NCI-H2196 (cell line): Measurements from ENCODE around the gene WIPF2.

Experiments
- DNase-seq: peaks from one replicate; lab custom pipeline; 2025; ENCODE audit not compliant: unreplicated experiment; lab: John Stamatoyannopoulos, UW

WIPF2 gene

GRCh38 chr17:40244255-40244654 lies 25.2 kb downstream of the WIPF2 start:
- no peak for DNase-seq

DNA sequence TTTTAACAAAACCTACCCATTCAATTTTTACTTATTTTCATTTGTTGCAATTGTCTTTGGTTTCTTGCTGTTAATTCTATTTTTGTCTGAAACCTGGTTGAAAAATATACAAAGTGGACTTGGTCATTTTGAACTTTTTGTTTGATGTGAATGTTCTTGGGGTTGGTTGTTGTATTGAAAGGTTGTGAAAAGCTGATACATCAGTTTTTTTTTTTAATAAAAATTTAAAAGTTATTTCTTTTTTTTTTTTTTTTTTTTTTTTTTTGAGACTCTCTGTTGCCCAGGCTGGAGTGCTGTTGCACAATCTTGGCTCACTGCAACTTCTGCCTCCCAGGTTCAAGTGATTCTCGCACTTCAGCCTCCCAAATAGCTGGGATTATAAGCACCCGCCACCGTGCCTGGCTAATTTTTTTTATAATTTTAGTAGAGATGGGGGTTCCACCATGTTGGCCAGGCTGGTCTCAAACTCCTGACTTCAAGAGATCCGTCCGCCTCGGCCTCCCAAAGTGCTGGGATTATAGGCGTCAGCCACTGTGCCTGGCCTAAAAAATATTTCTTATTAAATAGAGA lies 28.9 kb downstream of the WIPF2 start:
- no peak for DNase-seq

- DNase-seq, result no peak
These were observed 29.4 kb downstream of the WIPF2 start for GRCh38 chr17:40248507-40248906.

GRCh38 chr17:40251576-40251975 lies 32.5 kb downstream of the WIPF2 start:
- DNase-seq, result no peak

DNA sequence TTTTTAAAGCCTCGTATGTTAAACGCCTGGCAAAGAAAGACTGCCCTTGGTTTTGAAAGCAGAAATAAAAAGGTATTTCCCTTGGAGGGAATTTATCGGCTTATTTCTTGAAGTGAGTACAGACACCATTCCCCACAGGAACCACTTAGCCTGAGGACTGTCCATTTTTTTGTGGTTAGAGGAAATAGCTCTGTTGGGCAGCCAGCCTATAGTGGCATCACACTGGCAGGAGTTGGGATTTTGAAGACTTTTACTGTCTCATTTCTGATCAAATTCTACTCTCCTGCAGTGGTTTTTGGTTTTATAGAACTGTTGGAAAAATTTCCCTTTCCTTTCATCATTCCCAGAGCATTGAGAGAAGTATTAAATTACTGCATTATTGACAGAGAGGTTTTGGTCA lies 34.5 kb downstream of the WIPF2 start:
- DNase-seq, result no peak

DNA sequence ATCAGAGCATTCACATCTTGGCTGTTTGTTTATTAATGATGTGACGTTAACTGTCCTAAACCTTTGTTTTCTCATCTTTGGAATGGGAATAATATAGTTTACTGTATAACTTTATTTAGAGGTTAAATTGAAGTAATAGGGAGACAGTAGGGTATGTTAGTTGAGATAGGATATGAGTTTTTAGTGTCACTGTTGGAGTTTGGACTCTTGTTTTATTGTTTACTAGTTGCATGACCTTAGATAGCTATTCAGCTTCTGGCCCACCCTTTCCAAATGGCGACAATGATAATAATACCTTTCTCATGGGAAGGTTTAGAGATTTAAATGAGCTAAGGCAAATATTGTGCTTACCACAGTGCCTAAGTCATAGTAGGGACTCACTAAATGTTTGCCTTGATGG lies 40.4 kb downstream of the WIPF2 start:
- DNase-seq, result no peak

DNA sequence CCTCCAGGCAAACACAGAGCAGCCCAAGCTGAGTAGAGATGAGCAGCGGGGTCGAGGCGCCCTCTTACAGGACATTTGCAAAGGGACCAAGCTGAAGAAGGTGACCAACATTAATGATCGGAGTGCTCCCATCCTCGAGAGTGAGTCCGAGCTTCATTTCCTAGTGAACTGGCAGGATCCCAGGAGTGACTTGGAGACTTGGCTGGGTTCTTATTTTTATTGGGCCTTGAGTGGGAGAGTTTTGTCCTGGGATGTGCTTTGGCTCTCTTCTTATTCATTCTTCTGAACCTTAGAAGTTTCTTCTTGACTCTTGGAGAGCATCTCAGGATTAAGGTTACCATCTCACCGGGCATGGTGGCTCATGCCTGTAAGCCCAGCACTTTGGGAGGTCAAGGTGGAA lies 41.4 kb downstream of the WIPF2 start:
- no peak for DNase-seq

DNA sequence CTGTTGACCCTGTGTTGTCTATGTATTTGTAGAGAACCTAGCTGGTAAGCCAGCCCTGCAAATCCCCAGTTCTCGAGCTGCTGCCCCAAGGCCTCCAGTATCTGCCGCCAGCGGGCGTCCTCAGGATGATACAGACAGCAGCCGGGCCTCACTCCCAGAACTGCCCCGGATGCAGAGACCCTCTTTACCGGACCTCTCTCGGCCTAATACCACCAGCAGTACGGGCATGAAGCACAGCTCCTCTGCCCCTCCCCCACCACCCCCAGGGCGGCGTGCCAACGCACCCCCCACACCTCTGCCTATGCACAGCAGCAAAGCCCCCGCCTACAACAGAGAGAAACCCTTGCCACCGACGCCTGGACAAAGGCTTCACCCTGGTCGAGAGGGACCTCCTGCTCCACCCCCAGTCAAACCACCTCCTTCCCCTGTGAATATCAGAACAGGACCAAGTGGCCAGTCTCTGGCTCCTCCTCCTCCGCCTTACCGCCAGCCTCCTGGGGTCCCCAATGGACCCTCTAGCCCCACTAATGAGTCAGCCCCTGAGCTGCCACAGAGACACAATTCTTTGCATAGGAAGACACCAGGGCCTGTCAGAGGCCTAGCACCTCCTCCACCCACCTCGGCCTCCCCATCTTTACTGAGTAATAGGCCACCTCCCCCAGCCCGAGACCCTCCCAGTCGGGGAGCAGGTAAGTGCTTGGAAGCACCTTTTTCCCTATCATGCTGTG lies 45.5 kb downstream of the WIPF2 start:
- DNase-seq, result no peak

DNA sequence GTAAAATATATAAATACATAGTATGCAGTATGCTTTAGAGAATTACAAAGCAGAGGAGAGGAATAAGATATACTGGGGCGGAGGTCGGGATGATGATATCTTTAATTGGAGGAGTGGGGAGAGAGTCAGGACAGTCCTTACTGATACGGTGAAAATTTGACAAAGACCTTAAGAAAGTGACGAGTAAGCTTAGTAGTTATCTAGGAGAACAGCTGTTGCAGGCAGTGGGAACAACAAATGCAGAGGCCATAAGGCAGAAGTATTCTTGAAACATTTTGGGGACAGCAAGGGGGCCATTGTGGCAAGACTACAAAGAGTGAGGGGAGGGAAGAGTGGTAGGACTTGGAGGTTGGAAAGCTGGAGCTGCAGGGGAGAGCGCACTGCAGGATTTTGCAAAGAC lies 46.2 kb downstream of the WIPF2 start:
- DNase-seq, result no peak

DNA sequence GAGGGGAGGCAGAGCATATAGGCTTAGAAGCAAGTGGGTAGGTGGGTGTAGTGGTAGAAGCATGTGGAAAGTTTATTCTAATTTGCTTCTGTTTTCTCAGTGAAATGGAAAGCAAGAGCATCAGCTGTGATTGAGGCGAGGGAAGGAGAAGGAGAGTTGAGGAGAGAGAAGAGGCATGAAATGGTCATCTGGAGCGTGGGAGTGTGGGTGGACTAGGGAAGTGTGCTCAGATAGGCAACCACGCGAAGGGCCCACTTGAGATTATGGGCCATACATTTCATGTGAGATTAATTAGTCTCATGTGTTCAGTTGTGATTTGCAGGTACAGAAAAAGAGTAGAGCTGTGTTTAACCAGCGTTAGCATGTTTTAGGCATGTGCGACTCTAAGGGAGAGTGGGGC lies 47.8 kb downstream of the WIPF2 start:
- no peak for DNase-seq

DNA sequence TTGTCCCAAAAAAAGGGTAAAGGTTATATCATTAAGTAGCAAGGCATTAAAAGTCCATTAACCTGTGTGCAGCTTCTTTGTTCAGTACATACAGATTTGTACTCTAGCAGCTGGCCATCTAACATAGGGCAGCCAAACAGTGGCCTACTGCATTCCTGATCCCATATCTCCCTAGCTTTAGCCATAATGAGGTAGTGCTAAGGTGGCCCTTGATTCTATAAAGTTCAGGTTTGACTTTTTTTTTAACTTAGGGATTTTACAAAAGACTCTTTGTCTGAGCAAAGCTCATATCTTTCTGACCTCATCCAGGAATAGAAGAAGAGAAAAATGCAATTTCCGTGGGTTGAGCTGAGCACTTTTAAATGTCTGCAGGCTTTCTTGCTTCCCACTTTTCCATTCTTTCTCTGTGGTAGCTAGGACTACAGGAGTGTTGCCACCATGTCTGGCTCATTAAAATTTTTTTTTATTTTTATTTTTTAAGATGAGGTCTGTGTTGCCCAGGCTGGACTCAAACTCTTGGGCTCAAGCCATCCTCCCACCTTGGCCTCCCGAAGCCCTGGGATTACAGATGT lies 49.1 kb downstream of the WIPF2 start:
- no peak for DNase-seq

- DNase-seq, result no peak
These were observed 59.3 kb downstream of the WIPF2 start for GRCh38 chr17:40278414-40278813.

DNA sequence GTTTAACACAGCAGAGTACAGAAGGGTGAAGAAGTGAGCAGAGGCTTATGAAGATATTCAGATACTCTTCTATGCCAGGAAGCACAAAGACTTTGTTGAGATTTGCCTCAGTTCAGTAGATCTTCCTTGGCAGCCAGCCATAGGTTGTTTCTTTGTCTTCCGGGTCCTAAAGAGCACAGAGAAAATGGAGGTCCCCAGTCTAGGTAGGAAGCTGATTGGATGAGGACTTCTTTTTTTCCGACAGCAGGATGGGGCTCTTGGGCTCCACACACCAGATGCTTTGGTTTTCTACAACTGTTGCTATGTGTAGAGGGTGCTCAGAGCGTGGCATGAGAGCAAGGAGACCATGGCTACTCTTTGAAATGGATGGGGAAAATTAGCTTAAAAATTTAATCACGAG lies 60.3 kb downstream of the WIPF2 start:
- no peak for DNase-seq

DNA sequence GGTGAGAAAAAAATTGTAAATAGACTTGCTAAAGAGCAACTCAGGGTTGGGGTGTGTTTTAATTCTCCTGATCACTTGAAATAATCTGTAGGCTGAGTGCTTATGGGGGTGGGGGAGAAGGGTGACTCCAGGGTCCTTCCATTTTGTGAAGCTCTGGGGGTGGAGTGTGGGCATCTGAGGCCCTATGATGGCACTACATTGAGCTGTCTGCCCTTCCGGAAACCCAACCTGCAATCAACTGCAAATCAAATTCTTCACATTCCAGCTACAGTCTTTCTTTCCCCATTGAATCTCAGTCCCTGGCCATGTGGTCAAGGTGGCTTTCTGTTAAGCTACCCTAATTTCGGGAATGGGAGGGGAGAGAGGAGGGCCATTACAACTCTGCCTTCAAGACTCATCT lies 62.6 kb downstream of the WIPF2 start:
- DNase-seq, result no peak

GRCh38 chr17:40283662-40284061 lies 64.6 kb downstream of the WIPF2 start:
- DNase-seq, result no peak

DNA sequence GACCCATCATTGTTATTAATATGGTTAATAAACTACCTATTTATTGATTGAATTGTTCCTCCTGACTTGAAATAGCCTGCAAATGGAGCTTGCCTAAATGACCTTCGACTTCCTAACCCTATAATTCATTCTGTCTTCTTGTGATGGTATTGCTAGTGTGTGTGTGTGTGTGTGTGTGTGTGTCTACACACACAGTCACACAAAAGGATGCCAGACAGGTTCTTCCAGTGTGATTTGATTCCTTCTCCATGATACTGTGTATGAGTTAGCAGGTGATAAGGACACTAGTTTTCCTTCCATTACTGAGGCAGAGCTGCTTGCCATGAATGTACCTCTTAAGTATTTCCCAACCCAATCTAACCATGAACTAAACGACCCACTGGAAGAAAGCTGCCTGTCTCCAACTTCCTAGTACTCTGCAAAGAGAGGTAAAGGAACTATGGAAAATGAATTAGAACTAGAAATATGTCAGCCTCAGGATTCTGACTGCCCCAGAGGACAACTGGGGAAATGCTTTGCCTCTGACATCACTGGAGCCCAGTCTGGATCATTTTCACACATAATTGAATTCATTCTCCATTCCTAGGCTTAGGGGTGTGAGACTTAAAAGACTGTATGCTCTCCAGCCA lies 65.1 kb downstream of the WIPF2 start:
- DNase-seq, result peak; percentile 8

DNA sequence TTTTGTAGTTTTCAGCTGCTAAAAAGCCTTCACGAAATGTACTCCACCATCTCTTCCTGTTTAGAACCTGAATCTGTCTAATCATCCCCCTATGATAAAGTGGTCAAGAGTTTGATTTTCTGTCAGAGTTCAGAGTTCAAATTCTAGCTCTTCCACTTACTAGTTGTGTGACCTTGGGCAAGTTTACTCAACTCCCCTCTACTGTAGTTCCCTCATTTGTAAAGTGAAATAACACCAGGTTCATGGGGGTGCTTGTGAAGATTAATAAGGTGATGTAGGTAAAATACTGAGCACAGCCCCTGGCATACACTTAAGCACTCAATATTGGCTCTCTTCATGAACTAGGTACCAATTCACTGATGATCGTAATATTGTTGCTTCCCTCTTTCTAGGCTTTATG lies 67.4 kb downstream of the WIPF2 start:
- no peak for DNase-seq

- DNase-seq, result no peak
These were observed 68.0 kb downstream of the WIPF2 start for GRCh38 chr17:40287159-40287493.

- DNase-seq, result peak; percentile 90
These were observed 68.6 kb downstream of the WIPF2 start, which contains the start of gene CDC6 for GRCh38 chr17:40287494-40288369. TSS of gene CDC6 (plus strand) at chr17:40287879. CDS start at chr17:40289421, 1,542 bp downstream.

- peak; percentile 45 for DNase-seq
These were observed 71.7 kb downstream of the WIPF2 start for GRCh38 chr17:40290629-40291280.

DNA sequence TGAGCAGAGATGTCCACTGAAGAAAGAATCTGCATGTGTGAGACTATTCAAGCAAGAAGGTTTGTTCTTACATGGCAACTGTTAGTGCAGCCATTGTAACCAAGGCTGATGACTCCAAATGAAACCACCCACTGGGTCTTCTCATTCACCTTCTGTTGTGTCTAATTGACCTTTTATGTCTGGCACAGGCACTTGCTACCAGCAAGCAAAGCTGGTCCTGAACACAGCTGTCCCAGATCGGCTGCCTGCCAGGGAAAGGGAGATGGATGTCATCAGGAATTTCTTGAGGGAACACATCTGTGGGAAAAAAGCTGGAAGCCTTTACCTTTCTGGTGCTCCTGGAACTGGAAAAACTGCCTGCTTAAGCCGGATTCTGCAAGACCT lies 72.2 kb downstream of the WIPF2 start:
- DNase-seq, result no peak
